Left colon (tissue), 2 donors: Measurements from ENCODE around the gene WDR43. TPM values are rescaled to one million over a fixed set of nuclear protein-coding genes. Genes with fewer than 3 reads are reported as not detected.

Source experiments
- ATAC-seq: fragments of 200-7000 bp; cut with Tn5 transposase; one replicate; pipeline ENCODE4 v1.9.1; 2020; ENCODE audit warnings: mild to moderate bottlenecking, moderate library complexity
- DNase-seq, 2 donors: peaks; one replicate each; pipeline ENCODE4 v3.0.0-alpha.2; 2020
- intact Hi-C, 2 donors: fragments of 100-400 bp; cut with DNase I in 1 of 2; cut with micrococcal nuclease in 1 of 2; formaldehyde crosslinking; loops; one replicate each; pipeline versions ENCODE4 v1.11.2 to v1.14.0; 2022; cut with DNase I, micrococcal nuclease
- total RNA-seq, 2 donors: library from RNA; stranded (reverse); fragmentation: NEBNext Ultra II Directional; extraction: Animal tissue kit (Norgen Biotek cat#: 25700); gene quantifications; one replicate each; pipeline ENCODE4 v1.2.1, GENCODE V29; 2021
- donor health status: DM: no; HTN: no; CAD: no.
- donor health status: DM: yes; HTN: yes; CAD: no.

The WDR43 gene
- total RNA-seq, 2 donors from 2014 or later = 30.8 to 38.2 TPM

- DNase-seq = no peak
- no peak for ATAC-seq
- intact Hi-C loops = no loop called here
Measured at GRCh38 chr2:28980368-28981015, 86.0 kb downstream of the WDR43 start.

- DNase-seq (peak in 1 of 2 donors; percentile 41), ATAC-seq (peak; percentile 22)
- intact Hi-C loops = no loop called here
Measured at GRCh38 chr2:28981016-28981441, 86.6 kb downstream of the WDR43 start, which contains the start of gene TOGARAM2. Gene TOGARAM2, plus strand, starts transcription at chr2:28981298. Its CDS starts 13,537 bp downstream, at chr2:28994835.

GRCh38 chr2:28981620-28982376 is 87.3 kb downstream of the WDR43 start:
- intact Hi-C loops = no loop called here
- ATAC-seq = no peak
- DNase-seq = no peak

GRCh38 chr2:28982381-28982950 is 88.0 kb downstream of the WDR43 start:
- DNase-seq (no peak), ATAC-seq (no peak)
- intact Hi-C loops = no loop called here

GRCh38 chr2:28986429-28986828 is 92.0 kb downstream of the WDR43 start:
- no peak for DNase-seq
- intact Hi-C loops = no loop called here
- ATAC-seq = no peak

GRCh38 chr2:28989973-28990372 is 95.5 kb downstream of the WDR43 start:
- intact Hi-C loops = no loop called here
- no peak for DNase-seq
- ATAC-seq = no peak

- intact Hi-C loops = no loop called here
- no peak for ATAC-seq
Measured at GRCh38 chr2:28990445-28990844, 96.0 kb downstream of the WDR43 start.

GRCh38 chr2:28991021-28991420 is 96.6 kb downstream of the WDR43 start:
- peak; percentile 36 to 49 for DNase-seq
- ATAC-seq = no peak
- intact Hi-C loops = no loop called here

More at GRCh38 chr2:28990445-28990844, 96.0 kb downstream of the WDR43 start:
- no peak for DNase-seq

GRCh38 chr2:28991460-28991859 is 97.0 kb downstream of the WDR43 start:
- ATAC-seq = no peak
- intact Hi-C loops = no loop called here
- no peak for DNase-seq

- ATAC-seq = peak; percentile 98
- intact Hi-C loops = no loop called here
- DNase-seq = peak in 1 of 2 donors; percentile 77
Measured at GRCh38 chr2:28993206-28993960, 98.9 kb downstream of the WDR43 start.

- ATAC-seq (no peak), DNase-seq (no peak)
- intact Hi-C loops = no loop called here
Measured at GRCh38 chr2:28994074-28994473, 99.6 kb downstream of the WDR43 start.

GRCh38 chr2:28994679-28995078 is 100.2 kb downstream of the WDR43 start:
- no peak for ATAC-seq
- intact Hi-C loops = no loop called here

GRCh38 chr2:28995765-28996750 is 101.6 kb downstream of the WDR43 start:
- intact Hi-C loops = no loop called here
- ATAC-seq (no peak), DNase-seq (no peak)

More at GRCh38 chr2:28994679-28995078, 100.2 kb downstream of the WDR43 start:
- DNase-seq = no peak

GRCh38 chr2:28997237-28997846 is 102.9 kb downstream of the WDR43 start:
- DNase-seq (no peak), ATAC-seq (no peak)
- intact Hi-C loops = no loop called here
